Activated CD8-positive, alpha-beta memory T cell treated with anti-CD3 and anti-CD28 coated beads, Interleukin-2, amount 50 U/mL, for 1 hour (primary cell): ENCODE results near the gene PGK2.

Experiments
- DNase-seq: peaks from one replicate; pipeline ENCODE4 v3.0.0-alpha.2; 2020; ENCODE audit errors: extremely low read depth

The PGK2 gene

DNA sequence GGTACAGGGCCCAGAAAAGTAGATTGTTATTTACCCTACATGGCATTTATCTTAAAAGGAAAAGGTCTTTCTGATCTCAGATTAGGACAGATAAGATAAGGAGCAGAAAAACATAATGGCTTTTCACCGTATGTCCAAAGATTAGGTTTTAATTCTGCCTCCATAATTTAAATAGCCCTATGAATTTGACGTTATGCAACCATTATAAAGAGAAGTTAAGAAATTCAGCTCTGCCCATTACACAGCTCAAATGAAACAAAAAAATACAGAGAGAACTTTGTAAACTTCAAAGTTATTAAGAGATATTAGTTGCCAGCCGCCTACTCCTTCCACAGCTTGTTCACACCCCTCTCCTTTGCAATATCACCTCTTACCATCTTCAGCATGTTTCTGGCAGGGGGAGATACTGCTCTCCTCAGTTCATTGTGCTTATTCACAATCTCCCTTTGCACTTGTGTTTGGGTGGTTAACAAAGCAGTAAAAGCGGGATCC lies 51.0 kb downstream of the PGK2 start:
- DNase-seq: no peak
